HG02938 (cell line): ENCODE measurements around the gene KIR3DL1.
"Not testable (repeated sequence)": the region's sequence is repeated elsewhere in the genome, so short reads cannot be mapped to it uniquely, and the experiment has no call there.

ENCODE experiments used
- ATAC-seq: cut with Tn5 transposase; IDR thresholded peaks from one replicate; pipeline ENCODE4 v1.9.1; 2021; ENCODE audit warnings: mild to moderate bottlenecking, moderate library complexity; ENCODE audit not compliant: unreplicated experiment

KIR3DL1 gene

DNA sequence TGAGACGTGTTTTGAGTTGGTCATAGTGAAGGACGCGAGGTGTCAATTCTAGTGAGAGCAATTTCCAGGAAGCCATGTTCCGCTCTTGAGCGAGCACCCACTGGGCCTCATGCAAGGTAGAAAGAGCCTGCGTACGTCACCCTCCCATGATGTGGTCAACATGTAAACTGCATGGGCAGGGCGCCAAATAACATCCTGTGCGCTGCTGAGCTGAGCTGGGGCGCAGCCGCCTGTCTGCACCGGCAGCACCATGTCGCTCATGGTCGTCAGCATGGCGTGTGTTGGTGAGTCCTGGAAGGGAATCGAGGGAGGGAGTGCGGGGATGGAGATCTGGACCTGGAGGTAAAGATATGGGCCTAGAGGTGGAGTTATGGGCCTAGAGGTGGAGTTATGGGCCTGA lies at the start of gene KIR3DL1:
KIR3DL1 (plus strand) TSS at position 218 of the 400 bp plus-strand sequence.
- ATAC-seq = not testable (repeated sequence)

- ATAC-seq = not testable (repeated sequence)
These were observed 46.6 kb upstream of the KIR3DL1 start, which contains the start of gene KIR2DL1 for GRCh38 chr19:54769646-54770045. KIR2DL1 (plus strand) TSS chr19:54769793; CDS start chr19:54769851, 58 bp downstream.

GRCh38 chr19:54770511-54770910 lies 45.8 kb upstream of the KIR3DL1 start:
- ATAC-seq = not testable (repeated sequence)

DNA sequence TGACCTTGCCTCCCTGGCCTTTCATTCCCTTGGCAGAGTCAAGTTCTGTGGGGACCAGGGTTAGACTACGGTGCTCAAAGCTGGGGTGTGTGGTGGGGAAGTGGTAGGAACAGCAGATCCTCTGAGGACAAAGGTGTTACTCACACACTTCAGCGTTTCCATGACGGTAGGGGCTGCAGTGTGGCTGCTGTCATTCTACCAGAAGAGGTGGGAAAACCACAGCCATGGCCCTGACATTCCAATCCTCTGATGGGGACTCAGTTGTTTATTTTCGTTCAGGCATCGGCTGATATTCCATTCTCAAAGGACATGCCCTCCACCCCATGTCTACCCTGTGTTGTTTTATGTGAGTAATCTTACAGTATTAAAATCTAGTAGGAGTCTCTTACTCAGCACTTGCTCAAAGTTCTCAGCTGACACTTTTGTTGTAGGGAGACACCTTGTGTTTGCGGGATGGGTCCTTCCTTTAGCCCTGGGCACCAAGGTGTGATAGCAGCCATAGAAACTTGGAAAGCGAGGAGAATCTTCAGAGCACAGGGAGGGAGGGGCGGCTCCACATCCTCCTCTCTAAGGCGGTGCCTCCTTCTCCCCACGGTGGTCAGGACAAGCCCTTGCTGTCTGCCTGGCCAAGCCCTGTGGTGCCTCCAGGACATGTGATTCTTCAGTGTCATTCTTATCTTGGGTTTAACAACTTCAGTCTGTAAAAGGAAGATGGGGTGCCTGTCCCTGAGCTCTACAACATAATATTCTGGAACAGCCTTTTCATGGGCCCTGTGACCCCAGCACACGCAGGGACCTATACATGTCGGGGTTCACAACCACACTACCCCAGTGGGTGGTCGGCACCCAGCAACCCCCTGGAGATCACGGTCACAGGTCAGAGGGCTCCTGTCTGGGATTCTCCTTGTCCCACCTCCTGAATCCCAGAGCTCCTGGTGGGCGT lies 45.0 kb upstream of the KIR3DL1 start:
- ATAC-seq = not testable (repeated sequence)

DNA sequence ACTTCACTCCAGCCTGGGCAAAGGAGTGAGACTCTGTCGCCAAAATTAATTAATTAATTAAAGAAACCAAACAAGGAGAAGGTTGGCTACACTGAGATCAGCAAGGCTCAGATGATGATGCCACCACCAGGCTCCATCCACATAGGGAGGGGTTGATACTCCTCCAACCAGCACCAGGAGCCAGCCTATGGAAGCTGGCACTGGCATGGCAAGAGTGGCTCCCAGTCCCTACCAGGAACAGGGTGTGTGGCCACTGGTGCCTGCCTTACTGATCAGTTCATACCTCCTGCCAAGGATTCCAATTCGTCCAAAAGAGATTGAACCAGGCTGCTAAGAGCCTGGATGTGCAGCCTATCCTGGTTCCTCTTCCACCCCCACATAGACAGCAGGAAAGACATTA lies 43.6 kb upstream of the KIR3DL1 start:
- not testable (repeated sequence) for ATAC-seq

DNA sequence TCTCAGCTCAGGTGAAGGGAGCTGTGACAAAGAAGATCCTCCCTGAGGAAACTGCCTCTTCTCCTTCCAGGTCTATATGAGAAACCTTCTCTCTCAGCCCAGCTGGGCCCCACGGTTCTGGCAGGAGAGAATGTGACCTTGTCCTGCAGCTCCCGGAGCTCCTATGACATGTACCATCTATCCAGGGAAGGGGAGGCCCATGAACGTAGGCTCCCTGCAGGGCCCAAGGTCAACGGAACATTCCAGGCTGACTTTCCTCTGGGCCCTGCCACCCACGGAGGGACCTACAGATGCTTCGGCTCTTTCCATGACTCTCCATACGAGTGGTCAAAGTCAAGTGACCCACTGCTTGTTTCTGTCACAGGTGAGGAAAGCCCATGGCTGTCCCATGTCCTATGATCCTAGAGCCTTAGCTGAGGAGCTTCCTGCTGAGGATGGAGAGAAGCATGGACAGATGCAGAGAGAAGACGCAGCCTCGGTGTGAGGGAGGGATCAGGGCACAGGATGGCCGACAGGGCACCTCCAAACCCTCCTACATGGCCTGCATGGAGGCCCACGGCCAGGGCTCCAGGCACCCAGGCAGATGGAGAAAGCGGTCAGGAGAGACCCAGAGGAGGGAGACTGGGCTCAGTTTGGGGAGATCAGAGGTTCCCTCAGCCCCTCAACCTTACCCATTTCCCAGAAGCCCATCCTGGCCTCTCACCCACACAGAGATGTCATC lies 41.0 kb upstream of the KIR3DL1 start:
- not testable (repeated sequence) for ATAC-seq

DNA sequence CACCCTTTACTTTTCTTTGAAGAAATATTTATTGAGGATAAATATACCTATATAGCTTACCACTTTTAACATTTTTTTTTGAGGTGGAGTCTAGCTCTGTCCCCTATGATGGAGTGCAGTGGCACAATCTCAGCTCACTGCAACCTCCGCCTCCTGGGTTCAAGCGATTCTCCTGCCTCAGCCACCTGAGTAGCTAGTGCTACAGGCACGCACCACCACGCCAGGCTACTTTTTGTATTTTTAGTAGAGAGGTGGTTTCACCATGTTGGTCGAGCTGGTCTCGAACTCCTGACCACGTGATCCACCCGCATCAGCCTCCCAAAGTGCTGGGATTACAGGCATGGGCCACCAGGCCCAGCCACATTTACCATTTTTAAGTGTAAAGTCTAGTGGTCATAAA lies 40.4 kb upstream of the KIR3DL1 start:
- not testable (repeated sequence) for ATAC-seq

DNA sequence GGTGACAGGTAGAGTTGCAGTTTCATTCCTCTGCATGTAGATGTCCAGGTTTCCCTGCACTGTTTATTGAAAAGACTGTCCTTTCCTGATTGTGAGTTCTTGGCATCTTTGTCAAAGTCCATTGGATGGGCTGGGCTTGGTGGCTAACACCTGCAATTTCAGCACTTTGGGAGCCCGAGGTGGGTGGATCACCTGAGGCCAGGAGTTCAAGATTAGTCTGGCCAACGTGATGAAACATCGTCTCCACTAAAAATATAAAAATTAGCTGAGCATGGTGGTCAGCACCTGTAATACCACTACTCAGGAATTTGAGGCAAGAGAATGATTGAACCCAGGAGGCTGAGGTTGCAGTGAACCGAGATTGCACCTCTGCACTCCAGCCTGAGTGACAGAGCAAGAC lies 38.4 kb upstream of the KIR3DL1 start:
- ATAC-seq = not testable (repeated sequence)

DNA sequence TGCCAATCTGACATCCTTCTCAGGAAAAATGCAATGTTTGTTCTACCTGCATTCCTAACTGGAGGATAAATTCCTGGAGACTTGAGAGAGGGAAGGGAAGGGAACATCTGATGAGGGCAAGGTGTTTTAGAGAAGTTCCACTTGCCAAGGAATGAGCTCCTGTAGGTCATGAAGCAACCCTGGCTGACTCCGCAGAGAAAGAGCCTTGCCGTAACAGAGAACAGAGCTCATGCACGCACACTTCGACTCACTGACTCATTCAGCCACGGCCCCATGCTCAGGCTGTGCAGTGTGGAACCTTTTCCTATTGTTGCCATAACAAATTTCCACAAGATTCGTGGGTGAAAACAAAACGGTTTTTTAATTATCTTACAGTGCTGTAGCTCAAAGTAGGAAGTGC lies 37.4 kb upstream of the KIR3DL1 start:
- not testable (repeated sequence) for ATAC-seq

DNA sequence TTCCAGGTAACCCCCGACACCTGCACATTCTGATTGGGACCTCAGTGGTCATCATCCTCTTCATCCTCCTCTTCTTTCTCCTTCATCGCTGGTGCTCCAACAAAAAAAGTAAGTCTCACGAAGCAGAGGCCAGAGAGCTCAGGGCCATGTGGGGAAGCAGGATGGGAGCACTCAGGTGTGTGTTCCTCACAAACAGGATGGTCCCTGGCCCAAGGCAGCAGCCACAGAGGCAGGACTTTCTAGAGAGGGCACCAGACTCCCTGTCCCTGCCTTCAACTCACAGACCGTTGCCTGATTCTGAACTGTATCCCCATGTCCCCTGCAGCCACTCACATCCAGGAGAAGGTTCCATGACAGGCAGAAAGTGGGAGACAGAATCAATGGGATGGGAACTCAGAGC lies 33.4 kb upstream of the KIR3DL1 start:
- ATAC-seq = not testable (repeated sequence)

- not testable (repeated sequence) for ATAC-seq
These were observed 30.1 kb upstream of the KIR3DL1 start for GRCh38 chr19:54786091-54786723.

GRCh38 chr19:54788154-54788553 lies 28.1 kb upstream of the KIR3DL1 start:
- ATAC-seq = not testable (repeated sequence)

DNA sequence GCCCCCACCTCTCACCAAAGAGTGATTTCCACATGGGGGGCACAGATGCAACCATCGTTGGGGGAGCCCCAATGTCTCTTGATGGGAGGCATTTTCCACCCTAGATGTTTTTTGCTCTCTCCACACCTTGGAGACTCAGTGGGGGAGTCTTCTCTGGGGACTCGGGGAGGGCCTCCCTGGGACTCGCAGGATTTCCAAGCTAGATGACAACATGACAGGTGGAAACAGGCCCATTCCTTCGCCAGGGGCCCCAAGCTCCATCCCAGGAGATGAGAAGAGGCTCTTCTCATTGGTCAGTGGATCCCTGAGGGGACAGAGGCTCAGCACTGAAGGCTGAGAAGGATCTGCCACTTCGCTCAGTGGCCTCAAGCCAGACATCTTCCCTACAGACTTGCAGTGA lies 25.6 kb upstream of the KIR3DL1 start:
- no peak for ATAC-seq

DNA sequence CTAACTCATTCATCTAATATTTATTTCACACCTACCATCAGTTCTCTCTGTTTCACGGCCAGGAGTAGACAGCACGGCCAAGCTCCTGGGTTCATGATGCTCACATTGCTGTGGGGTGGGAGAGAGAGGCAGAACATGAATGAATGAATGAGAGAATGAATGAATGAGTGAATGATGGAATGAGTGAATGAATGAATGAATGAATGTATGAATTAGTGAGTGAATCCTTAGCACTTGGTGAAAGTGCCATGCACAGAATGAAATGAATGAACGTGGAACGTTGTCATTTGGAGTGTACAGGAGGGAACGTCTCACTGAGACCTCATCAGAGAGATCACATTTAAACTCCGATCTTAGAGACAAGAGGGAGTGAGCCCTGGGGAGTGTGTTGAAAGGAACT lies 24.8 kb upstream of the KIR3DL1 start:
- no peak for ATAC-seq

DNA sequence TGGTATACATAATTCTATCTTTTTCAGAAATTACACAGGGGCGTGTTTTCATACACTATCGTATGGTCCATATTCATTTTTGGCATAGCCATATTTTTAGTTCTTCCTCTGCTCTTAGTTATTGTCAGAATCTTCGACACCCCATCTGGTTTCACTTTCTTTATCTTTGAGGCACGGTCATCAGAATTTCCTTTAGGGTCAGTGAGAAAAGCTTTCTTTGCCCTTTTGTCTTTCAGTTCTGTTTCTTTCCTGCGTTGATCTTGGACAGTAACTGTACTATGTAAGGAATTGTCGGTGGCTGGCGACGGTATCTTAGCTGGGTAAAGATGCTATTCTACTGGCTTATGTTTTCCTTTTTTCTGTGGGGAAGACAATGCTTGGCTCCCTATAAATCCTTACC lies 23.5 kb upstream of the KIR3DL1 start:
- ATAC-seq = no peak

DNA sequence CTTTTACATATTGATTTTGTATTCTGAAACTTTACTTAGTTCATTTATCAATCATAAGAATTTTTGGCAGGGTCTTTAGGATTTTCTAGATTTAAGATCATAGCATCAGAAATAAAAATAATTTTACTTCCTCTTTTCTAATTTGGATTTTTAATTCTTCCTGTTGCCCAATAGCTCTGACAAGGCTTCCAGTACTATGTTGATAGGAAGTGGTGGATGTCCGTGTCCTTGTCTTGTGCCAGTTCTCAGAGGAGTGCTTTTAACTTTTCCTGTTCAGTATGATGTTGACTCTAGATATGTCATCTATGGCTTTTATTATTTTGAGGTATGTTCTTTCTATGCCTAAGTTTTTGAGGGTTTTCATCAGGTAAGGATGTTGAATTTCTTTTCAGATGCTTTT lies 20.5 kb upstream of the KIR3DL1 start:
- ATAC-seq = no peak

DNA sequence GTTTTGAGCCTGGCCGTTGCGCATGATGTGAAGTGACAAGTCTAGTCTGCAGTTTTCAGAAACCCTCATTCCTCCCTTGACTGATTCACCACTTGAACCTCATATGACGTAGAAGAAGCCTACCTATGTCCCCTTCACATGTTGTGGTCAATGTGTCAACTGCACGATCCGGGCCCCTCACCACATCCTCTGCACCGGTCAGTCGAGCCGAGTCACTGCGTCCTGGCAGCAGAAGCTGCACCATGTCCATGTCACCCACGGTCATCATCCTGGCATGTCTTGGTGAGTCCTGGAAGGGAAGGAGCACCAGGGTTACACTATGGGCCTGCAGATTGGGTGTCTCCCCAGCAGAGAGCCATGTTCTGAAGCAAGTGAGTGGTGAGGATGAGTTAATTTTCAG lies 12.9 kb upstream of the KIR3DL1 start, which contains the start of gene KIR2DL4:
KIR2DL4 (plus strand) TSS at position 201 of the 400 bp plus-strand sequence; CDS start at position 243, 42 bp downstream.
- ATAC-seq = no peak

GRCh38 chr19:54804101-54804500 lies 12.2 kb upstream of the KIR3DL1 start:
- no peak for ATAC-seq

DNA sequence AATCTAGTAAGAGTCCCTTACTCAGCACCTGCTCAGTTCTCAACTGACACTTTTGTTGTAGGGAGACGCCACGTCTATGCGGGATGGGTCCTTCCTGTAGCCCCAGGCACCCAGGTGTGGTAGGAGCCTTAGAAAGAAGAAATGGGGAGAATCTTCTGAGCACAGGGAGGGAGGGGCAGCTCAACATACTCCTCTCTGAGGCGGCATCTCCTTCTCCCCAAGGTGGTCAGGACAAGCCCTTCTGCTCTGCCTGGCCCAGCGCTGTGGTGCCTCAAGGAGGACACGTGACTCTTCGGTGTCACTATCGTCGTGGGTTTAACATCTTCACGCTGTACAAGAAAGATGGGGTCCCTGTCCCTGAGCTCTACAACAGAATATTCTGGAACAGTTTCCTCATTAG lies 11.7 kb upstream of the KIR3DL1 start:
- ATAC-seq = no peak

GRCh38 chr19:54805665-54806515 lies 10.4 kb upstream of the KIR3DL1 start:
- no peak for ATAC-seq
